DMS 273 treated with DMSO at 0.1 percent for 48 hours (cell line): ENCODE measurements around the gene PRKAG3.
"Not testable (repeated sequence)": the region's sequence is repeated elsewhere in the genome, so short reads cannot be mapped to it uniquely, and the experiment has no call there.

Experiments used
- DNase-seq: peaks from one replicate; lab custom pipeline; 2025; lab: John Stamatoyannopoulos, UW

Gene PRKAG3

GRCh38 chr2:218780851-218781690 lies 50.5 kb downstream of the PRKAG3 start:
- DNase-seq, result no peak

- DNase-seq, result no peak
Observed at GRCh38 chr2:218780046-218780445, 51.6 kb downstream of the PRKAG3 start.

GRCh38 chr2:218777276-218777990 lies 54.2 kb downstream of the PRKAG3 start:
- DNase-seq, result no peak

- DNase-seq, result no peak
Observed at GRCh38 chr2:218776488-218776887, 55.1 kb downstream of the PRKAG3 start.

- no peak for DNase-seq
Observed at GRCh38 chr2:218773881-218774280, 57.7 kb downstream of the PRKAG3 start.

GRCh38 chr2:218772759-218773158 lies 58.8 kb downstream of the PRKAG3 start:
- DNase-seq, result not testable (repeated sequence)
